IMR-90 (cell line): ENCODE results near the gene TMEM184C. TPM values are rescaled to one million over a fixed set of nuclear protein-coding genes. Genes with fewer than 3 reads are reported as not detected.
A peak's percentile ranks its signal among the peaks of the same experiment; 100 is the strongest.

Experiments used
- ATAC-seq: fragments of 200-7000 bp; cut with Tn5 transposase; 2 replicates; pipeline ENCODE4 v1.9.1; 2020; ENCODE audit warnings: low read depth, mild to moderate bottlenecking, moderate library complexity
- BruUV-seq: library from RNA; stranded (reverse); fragments of 400-500 nt; replicated peaks from 2 replicates; lab custom pipeline; 2021; lab: Mats Ljungman, UMichigan
- CTCF ChIA-PET: fragments of 300-600 bp; formaldehyde crosslinking; extraction: SDS; loops from one replicate; lab custom pipeline; 2021; ENCODE audit warnings: antibody characterized with exemption; lab: Yijun Ruan, JAX
- POLR2A ChIA-PET: fragments of 300-600 bp; sonication (Branson Sonifier 250); formaldehyde crosslinking; loops from one replicate; lab custom pipeline; 2022; ENCODE audit warnings: antibody characterized with exemption; ENCODE audit not compliant: unreplicated experiment; lab: Charles Lee
- DNase-seq: peaks from one replicate; pipeline ENCODE4 v3.0.0; 2013
- H2AFZ ChIP-seq: replicated peaks from 2 replicates; pipeline ENCODE3; 2013; ENCODE audit warnings: low read length, mild to moderate bottlenecking; ENCODE audit not compliant: poor library complexity
- H2AK5ac ChIP-seq: 2 replicates; pipeline ENCODE4 v1.6.1; 2013; ENCODE audit warnings: low read depth, low read length, inconsistent platforms
- H2AK9ac ChIP-seq: replicated peaks from 2 replicates; pipeline ENCODE3; 2013; ENCODE audit warnings: mild to moderate bottlenecking, low read depth, low read length, moderate library complexity; ENCODE audit not compliant: poor library complexity
- H2BK120ac ChIP-seq: 2 replicates; pipeline ENCODE4 v1.6.1; 2013; ENCODE audit warnings: low read depth, low read length, inconsistent platforms
- H2BK15ac ChIP-seq: 3 replicates; pipeline ENCODE4 v1.6.1; 2013; ENCODE audit warnings: low read depth, low read length, inconsistent platforms
- H2BK20ac ChIP-seq: 2 replicates; pipeline ENCODE4 v1.6.1; 2013; ENCODE audit warnings: low read depth, mild to moderate bottlenecking, inconsistent platforms, low read length, moderate library complexity
- H2BK5ac ChIP-seq: 2 replicates; pipeline ENCODE4 v1.6.1; 2013; ENCODE audit warnings: mild to moderate bottlenecking, low read depth, low read length, inconsistent platforms; ENCODE audit not compliant: poor library complexity, severe bottlenecking
- H3K14ac ChIP-seq: replicated peaks from 2 replicates; pipeline ENCODE4 v1.6.1; 2013; ENCODE audit warnings: low read depth, low read length, inconsistent platforms
- H3K18ac ChIP-seq: 2 replicates; pipeline ENCODE4 v1.6.1; 2013; ENCODE audit warnings: low read depth, low read length, control low read depth
- H3K23ac ChIP-seq: 2 replicates; pipeline ENCODE4 v1.6.1; 2013; ENCODE audit warnings: low read depth, low read length, inconsistent platforms
- H3K27ac ChIP-seq: 2 replicates; pipeline ENCODE4 v1.5.1; 2013; ENCODE audit warnings: mild to moderate bottlenecking, control low read depth, low read length; ENCODE audit not compliant: insufficient read depth
- H3K27me3 ChIP-seq: 2 replicates; pipeline ENCODE4 v1.6.1; 2013; ENCODE audit warnings: low read length; ENCODE audit not compliant: control insufficient read depth, insufficient read depth
- H3K36me3 ChIP-seq: 2 replicates; pipeline ENCODE4 v1.6.1; 2013; ENCODE audit warnings: low read length, mixed read lengths; ENCODE audit not compliant: control insufficient read depth, insufficient read depth
- H3K4ac ChIP-seq: 2 replicates; pipeline ENCODE4 v1.6.1; 2013; ENCODE audit warnings: low read depth, low read length, inconsistent platforms
- H3K4me1 ChIP-seq: 2 replicates; pipeline ENCODE4 v1.6.1; 2013; ENCODE audit warnings: low read length, mixed read lengths; ENCODE audit not compliant: control insufficient read depth, insufficient read depth
- H3K4me2 ChIP-seq: 2 replicates; pipeline ENCODE4 v1.6.1; 2013; ENCODE audit warnings: low read depth, mild to moderate bottlenecking, control low read depth, low read length, moderate library complexity
- H3K4me3 ChIP-seq: 2 replicates; pipeline ENCODE4 v1.5.1; 2013; ENCODE audit warnings: low read depth, mild to moderate bottlenecking, control low read depth, low read length, moderate library complexity; ENCODE audit not compliant: insufficient read depth
- H3K56ac ChIP-seq: 2 replicates; pipeline ENCODE4 v1.6.1; 2013; ENCODE audit warnings: low read length, inconsistent platforms; ENCODE audit not compliant: insufficient read depth; ENCODE audit errors: extremely low read depth
- H3K79me1 ChIP-seq, 2 experiments: 2 replicates each; pipeline ENCODE4 v1.6.1; 2013; ENCODE audit warnings: low read length in 2 of 2, inconsistent platforms in 1 of 2, low read depth in 1 of 2
- H3K9ac ChIP-seq: 2 replicates; pipeline ENCODE4 v1.6.1; 2013; ENCODE audit warnings: low read depth, low read length, control low read depth
- H3K9me1 ChIP-seq: 2 replicates; pipeline ENCODE4 v1.6.1; 2013; ENCODE audit warnings: low read length, inconsistent platforms; ENCODE audit not compliant: insufficient read depth
- H3K9me3 ChIP-seq: 2 replicates; pipeline ENCODE4 v1.6.1; 2013; ENCODE audit warnings: low read length; ENCODE audit not compliant: control insufficient read depth, insufficient read depth
- H4K20me1 ChIP-seq: 2 replicates; pipeline ENCODE4 v1.6.1; 2013; ENCODE audit warnings: low read length, inconsistent platforms; ENCODE audit not compliant: insufficient read depth
- H4K5ac ChIP-seq: 2 replicates; pipeline ENCODE4 v1.6.1; 2013; ENCODE audit warnings: mild to moderate bottlenecking, low read depth, low read length, control low read depth
- H4K8ac ChIP-seq, 2 experiments: 2 replicates each; pipeline ENCODE4 v1.6.1; 2013; ENCODE audit warnings: low read depth in 2 of 2, low read length in 2 of 2, control low read depth in 1 of 2, inconsistent platforms in 1 of 2
- H4K91ac ChIP-seq: 2 replicates; pipeline ENCODE4 v1.6.1; 2013; ENCODE audit warnings: low read depth, low read length, inconsistent platforms; ENCODE audit not compliant: insufficient read depth
- MAFK ChIP-seq: IDR thresholded peaks from 2 replicates; pipeline ENCODE4 v1.6.1; 2012; ENCODE audit warnings: low read depth, low read length, improper control_type of control experiment
- MXI1 ChIP-seq: IDR thresholded peaks from 2 replicates; pipeline ENCODE4 v1.6.1; 2012; ENCODE audit warnings: low read depth, mild to moderate bottlenecking, low read length, moderate library complexity, borderline replicate concordance
- RCOR1 ChIP-seq: IDR thresholded peaks from 2 replicates; pipeline ENCODE4 v1.6.1; 2012; ENCODE audit warnings: mild to moderate bottlenecking, low read length, improper control_type of control experiment; ENCODE audit not compliant: insufficient replicate concordance
- RFX5 ChIP-seq: IDR thresholded peaks from 2 replicates; pipeline ENCODE4 v1.8.0; 2012; ENCODE audit warnings: low read depth, mild to moderate bottlenecking, low read length, moderate library complexity
- WGBS, 2 experiments: methylation state at CpG; one replicate each; pipeline versions ENCODE4 v1.1.5 to v1.1.7; 2013; ENCODE audit warnings: missing lambda C conversion rate in 2 of 2; ENCODE audit not compliant: insufficient read length in 1 of 2; ENCODE audit errors: extremely low coverage in 2 of 2; 5-methylcytosine and 5-hydroxymethylcytosine counted together
- dilution Hi-C: fragments of 300-500 bp; cut with HindIII; formaldehyde crosslinking; loops from one replicate; pipeline ENCODE4 v1.14.3; 2018; ENCODE audit warnings: low sequenced_read_pairs; ENCODE audit not compliant: unreplicated experiment
- in situ Hi-C: fragments of 300-500 bp; cut with MboI; formaldehyde crosslinking; loops from 3 replicates; pipeline ENCODE4 v1.14.3; 2019; ENCODE audit warnings: low sequenced_read_pairs, inconsistent platforms, mixed read lengths
- intact Hi-C: fragments of 100-400 bp; cut with micrococcal nuclease; formaldehyde crosslinking; loops from 2 replicates; pipeline ENCODE4 v1.10.0; 2022
- polyA plus RNA-seq, 3 experiments: library from polyadenylated mRNA; depleted of rRNA; stranded (reverse); fragments of >200 nt; gene quantifications; 2 replicates each; pipeline ENCODE4 v1.2.3, GENCODE V29; 2012; ENCODE audit warnings: low replicate concordance in 1 of 3
- total RNA-seq: library from RNA; depleted of rRNA; stranded (reverse); fragments of >200 nt; gene quantifications from 2 replicates; pipeline ENCODE4 v1.2.3, GENCODE V29; 2012
- TF ChIP-seq, protein P1 (sequence below): fragments of 150-350 bp; IDR thresholded peaks from 2 replicates; pipeline ENCODE4 v1.6.1; 2017; ENCODE audit warnings: mild to moderate bottlenecking, antibody characterized with exemption, low read length, low read depth
- TF ChIP-seq, protein P2 (sequence below): conservative IDR thresholded peaks from 2 replicates; pipeline ENCODE4 v1.5.1; 2012; ENCODE audit warnings: mild to moderate bottlenecking, low read depth, low read length, improper control_type of control experiment
- TF ChIP-seq, protein P3 (sequence below): fragments of 150-350 bp; IDR thresholded peaks from 2 replicates; pipeline ENCODE4 v1.6.1; 2016; ENCODE audit warnings: low read depth, mild to moderate bottlenecking, low read length, moderate library complexity, borderline replicate concordance

The TMEM184C gene
- total and polyA plus RNA-seq, 2 of the 4 experiments (the other 2 are of a cell fraction): 17.4 to 67.6 TPM

DNA sequence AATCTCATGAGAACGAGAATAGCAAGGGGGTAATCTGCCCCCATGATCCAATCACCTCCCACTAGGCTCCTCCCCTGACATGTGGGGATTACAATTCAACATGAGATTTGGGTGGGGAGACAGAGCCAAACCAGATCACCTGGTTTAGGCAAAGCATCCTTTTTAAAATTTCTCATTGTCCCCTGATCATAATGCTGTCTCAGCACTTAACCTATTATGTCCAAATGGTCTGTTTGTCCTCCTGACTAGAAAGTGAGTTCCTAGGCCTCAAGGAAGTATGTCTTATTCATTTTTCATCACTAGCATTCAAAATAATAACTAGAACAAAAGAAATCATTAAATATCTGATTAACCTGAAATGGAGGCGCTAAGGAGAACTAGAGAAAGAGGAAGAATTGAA is 74.6 kb downstream of the TMEM184C start:
- Histone ChIP-seq H2AFZ (no peak overlapping the region), H3K23ac (no peak overlapping the region), H2AK5ac (no peak overlapping the region), H3K4me3 (no peak overlapping the region), H2BK5ac (no peak overlapping the region), H3K27me3 (peaks cover 3% of the 10 kb centered on the region; the same call in 1 of the 2 replicates), H4K8ac (no peak overlapping the region), H4K20me1 (no peaks in the 10 kb centered on the region), H2BK20ac (no peak overlapping the region), H3K36me3 (no peaks in the 10 kb centered on the region), H3K79me1 (no peaks in the 10 kb centered on the region), H3K4me2 (no peak overlapping the region), H2BK120ac (no peak overlapping the region), H4K91ac (no peak overlapping the region), H2BK15ac (no peak overlapping the region), H3K27ac (no peak overlapping the region), H4K5ac (no peak overlapping the region), H3K4ac (no peak overlapping the region), H3K4me1 (no peaks in the 10 kb centered on the region), H3K9ac (no peak overlapping the region), H3K56ac (no peak overlapping the region), H2AK9ac (no peak overlapping the region), H3K9me3 (no peaks in the 10 kb centered on the region), H3K14ac (no peak overlapping the region), H3K18ac (no peak overlapping the region), H3K9me1 (no peaks in the 10 kb centered on the region)
- in situ Hi-C loops (no loop called here), dilution Hi-C loops (no loop called here), intact Hi-C loops (no loop called here)
- no CpG with 5 or more reads among the region's 2 CpGs for WGBS, 2 experiments
- ChIA-PET CTCF (interaction anchor here (1.4 kb wide), 1 partner anchor 175 kb away, joined by 4 read pairs; no protein-coding TSS in a partner anchor), POLR2A (no interaction called here)
- DNase-seq (no peak), ATAC-seq (no peak)
- no peak for TF ChIP-seq RCOR1
- TF ChIP-seq, protein P1, sequence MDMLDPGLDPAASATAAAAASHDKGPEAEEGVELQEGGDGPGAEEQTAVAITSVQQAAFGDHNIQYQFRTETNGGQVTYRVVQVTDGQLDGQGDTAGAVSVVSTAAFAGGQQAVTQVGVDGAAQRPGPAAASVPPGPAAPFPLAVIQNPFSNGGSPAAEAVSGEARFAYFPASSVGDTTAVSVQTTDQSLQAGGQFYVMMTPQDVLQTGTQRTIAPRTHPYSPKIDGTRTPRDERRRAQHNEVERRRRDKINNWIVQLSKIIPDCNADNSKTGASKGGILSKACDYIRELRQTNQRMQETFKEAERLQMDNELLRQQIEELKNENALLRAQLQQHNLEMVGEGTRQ: no peak
- TF ChIP-seq, protein P2, sequence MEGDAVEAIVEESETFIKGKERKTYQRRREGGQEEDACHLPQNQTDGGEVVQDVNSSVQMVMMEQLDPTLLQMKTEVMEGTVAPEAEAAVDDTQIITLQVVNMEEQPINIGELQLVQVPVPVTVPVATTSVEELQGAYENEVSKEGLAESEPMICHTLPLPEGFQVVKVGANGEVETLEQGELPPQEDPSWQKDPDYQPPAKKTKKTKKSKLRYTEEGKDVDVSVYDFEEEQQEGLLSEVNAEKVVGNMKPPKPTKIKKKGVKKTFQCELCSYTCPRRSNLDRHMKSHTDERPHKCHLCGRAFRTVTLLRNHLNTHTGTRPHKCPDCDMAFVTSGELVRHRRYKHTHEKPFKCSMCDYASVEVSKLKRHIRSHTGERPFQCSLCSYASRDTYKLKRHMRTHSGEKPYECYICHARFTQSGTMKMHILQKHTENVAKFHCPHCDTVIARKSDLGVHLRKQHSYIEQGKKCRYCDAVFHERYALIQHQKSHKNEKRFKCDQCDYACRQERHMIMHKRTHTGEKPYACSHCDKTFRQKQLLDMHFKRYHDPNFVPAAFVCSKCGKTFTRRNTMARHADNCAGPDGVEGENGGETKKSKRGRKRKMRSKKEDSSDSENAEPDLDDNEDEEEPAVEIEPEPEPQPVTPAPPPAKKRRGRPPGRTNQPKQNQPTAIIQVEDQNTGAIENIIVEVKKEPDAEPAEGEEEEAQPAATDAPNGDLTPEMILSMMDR: no peak
- TF ChIP-seq, protein P3, sequence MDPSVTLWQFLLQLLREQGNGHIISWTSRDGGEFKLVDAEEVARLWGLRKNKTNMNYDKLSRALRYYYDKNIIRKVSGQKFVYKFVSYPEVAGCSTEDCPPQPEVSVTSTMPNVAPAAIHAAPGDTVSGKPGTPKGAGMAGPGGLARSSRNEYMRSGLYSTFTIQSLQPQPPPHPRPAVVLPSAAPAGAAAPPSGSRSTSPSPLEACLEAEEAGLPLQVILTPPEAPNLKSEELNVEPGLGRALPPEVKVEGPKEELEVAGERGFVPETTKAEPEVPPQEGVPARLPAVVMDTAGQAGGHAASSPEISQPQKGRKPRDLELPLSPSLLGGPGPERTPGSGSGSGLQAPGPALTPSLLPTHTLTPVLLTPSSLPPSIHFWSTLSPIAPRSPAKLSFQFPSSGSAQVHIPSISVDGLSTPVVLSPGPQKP: no peak
- peak; percentile 80 for TF ChIP-seq MAFK
- no peak for TF ChIP-seq RFX5
- TF ChIP-seq MXI1: no peak
- no TSS peak for BruUV-seq
